GM03348 (cell line): ENCODE data around the gene BBC3.
A peak's percentile ranks its signal among the peaks of the same experiment; 100 is the strongest.

ENCODE experiments used
- DNase-seq: peaks from one replicate; pipeline ENCODE4 v3.0.0; 2012; ENCODE audit warnings: low spot score

The BBC3 gene

GRCh38 chr19:47195434-47195833 lies 35.6 kb downstream of the BBC3 start:
- no peak for DNase-seq

DNA sequence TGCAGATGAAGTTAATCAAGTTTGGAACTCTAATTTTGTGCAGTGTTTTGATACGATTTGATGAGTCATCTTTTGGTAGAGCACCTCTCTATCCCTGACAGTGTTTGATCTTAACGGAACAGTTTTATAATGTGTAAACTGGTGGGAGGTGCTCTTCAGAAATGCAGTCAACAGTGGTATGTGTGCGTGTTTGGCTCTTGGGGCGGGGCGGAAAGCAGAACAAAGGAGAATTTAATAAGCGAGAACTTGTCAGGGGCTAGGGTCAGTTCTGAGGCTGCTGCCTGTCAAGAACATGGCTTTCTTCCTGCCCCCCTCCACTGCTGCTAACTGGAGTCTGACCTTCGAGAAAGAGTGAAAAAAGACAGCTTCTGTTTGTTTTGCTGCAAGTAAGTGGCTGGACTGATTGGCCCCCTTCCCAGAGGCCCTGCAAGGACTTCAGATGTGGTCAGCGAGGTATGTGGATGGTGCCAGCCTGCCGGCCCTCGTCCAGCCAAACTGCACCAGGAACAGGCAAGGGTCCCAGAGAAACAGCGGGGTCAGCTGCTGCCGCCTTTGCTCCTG lies 40.8 kb downstream of the BBC3 start:
- peak; percentile 62 for DNase-seq

DNA sequence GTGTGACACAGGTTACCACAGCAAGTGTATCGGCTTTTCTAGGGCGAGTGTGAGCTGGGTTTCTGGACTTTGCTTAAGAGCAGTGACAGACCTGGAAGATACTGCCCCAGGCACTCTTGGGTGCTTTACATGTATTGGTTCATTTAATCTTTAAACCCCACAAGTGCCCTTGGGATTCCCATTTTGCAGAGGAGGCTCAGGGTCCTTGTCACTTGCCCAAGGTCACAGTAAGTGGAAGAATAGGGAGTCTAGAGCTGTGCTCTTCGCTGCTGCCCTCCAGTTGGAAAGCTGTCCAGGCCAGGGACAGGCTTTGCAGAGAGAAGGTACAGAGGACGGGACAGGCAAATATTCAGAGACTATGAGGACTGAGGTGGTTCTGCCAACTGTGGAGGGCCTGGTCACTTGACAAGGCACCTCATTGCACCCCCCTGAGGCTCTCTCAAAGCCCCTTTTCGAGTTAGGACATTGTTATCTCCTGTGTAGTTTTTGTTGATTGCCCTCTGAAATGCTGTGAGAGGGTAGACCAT lies 42.4 kb downstream of the BBC3 start:
- no peak for DNase-seq

GRCh38 chr19:47187797-47188196 lies 43.2 kb downstream of the BBC3 start:
- no peak for DNase-seq

DNA sequence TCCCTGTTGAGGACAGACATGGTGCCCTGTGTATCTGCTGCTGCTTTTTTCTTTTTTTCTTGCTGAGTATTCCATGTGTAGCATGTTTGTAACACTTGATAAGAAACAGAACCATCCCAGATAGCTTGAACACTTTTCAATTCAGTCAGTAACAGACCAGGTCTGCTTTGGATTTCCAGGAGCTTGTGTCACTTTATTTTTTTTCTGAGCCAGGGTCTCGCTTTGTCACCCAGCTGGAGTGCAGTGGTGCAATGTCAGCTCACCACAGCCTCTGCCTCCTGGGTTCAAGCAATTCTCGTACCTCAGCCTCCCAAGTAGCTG lies 43.7 kb downstream of the BBC3 start:
- DNase-seq, result no peak

GRCh38 chr19:47186446-47187334 lies 44.3 kb downstream of the BBC3 start:
- no peak for DNase-seq

DNA sequence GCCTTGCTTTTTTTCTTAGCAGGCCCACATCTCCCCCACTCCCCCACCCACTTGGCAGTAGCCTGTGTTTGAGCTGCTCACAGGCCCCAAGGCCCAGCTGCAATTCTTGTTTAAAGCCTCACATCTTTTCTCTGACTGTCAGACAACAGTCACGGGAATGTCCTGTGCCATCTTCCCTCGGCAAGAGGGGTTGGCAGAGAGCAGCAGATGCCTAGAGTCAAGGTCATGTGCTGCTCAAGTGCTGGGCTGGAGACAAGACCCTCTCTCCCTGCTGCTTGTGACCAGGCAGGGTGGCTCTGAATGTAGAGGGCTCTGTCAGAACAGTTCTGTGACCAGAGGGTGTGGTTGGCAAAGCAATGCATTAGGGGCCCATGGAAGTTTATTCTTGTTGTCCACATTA lies 47.4 kb downstream of the BBC3 start:
- no peak for DNase-seq

DNA sequence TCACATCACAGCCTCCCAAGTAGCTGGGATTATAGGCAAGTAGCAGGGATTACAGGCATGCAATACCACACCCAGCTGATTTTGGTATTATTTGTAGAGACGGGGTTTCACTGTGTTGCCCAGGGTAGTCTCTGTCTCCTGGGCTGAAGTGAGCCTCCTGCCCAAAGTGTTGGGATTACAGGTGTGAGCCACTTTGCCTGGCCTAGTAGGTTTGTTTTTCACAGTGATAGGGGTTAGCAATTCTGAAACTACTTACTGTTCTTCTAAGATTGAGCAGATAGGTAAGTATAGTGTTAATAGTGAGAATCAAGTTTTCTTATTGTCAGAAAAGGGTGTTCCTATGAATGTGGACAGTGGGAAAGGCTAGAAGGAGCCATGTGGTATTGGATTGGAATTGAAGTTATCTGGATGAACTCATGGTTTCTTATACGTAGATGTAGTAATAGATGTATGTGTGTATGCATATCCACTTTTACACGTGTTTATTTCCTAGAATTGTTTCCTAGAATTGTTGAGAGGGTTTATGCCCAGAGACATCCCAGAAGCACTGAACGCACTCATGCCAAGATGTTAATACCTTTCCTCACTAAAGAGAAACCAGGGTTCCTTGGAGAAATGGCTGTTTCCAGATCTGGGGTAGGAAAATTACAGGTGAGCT lies 51.2 kb downstream of the BBC3 start:
- DNase-seq, result no peak

GRCh38 chr19:47176627-47177090 lies 54.3 kb downstream of the BBC3 start:
- DNase-seq, result peak; percentile 60

GRCh38 chr19:47176071-47176626 lies 54.9 kb downstream of the BBC3 start:
- peak; percentile 46 for DNase-seq

DNA sequence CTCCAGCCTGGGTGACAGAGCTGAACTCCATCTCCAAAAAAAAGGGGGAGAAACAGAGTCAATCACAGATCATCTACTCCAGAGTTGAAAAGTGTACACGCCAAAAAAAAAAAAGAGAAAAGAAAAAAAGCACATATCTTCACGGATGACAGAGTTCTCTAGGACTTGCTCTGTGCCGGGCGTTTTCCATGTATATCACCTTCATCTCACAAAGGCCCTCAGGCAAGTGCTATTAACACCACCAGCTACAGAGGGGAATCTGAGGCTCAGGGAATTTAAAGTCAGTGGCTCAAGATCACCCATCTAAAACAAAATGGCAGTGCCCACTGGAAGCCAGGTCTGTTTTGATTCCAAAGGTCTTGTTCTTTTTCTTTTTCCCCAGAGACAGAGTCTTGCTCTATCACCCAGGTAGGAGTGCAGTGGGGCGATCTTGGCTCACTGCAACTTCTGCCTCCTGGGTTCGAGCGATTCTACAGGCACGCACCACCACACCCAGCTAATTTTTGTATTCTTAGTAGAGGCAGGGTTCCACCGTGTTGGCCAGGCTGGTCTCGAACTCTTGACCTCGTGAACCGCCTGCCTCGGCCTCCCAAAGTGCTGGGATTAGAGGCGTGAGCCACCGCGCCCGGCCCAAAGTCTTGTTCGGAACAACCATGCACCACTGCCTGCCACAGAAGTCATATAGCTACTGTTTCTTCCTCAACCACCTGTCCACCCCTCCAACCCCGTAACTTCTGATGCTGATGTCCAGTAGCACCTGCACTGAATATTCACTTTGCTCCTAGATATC lies 58.1 kb downstream of the BBC3 start:
- DNase-seq, result no peak
